Measurements from ENCODE around the gene IRF7. TPM values are rescaled to one million over a fixed set of nuclear protein-coding genes. Genes with fewer than 3 reads are reported as not detected.
A peak's percentile ranks its signal among the peaks of the same experiment; 100 is the strongest.

IRF7 gene
- total RNA-seq, 1 experiment from 2014 or later = 11.9 TPM

DNA sequence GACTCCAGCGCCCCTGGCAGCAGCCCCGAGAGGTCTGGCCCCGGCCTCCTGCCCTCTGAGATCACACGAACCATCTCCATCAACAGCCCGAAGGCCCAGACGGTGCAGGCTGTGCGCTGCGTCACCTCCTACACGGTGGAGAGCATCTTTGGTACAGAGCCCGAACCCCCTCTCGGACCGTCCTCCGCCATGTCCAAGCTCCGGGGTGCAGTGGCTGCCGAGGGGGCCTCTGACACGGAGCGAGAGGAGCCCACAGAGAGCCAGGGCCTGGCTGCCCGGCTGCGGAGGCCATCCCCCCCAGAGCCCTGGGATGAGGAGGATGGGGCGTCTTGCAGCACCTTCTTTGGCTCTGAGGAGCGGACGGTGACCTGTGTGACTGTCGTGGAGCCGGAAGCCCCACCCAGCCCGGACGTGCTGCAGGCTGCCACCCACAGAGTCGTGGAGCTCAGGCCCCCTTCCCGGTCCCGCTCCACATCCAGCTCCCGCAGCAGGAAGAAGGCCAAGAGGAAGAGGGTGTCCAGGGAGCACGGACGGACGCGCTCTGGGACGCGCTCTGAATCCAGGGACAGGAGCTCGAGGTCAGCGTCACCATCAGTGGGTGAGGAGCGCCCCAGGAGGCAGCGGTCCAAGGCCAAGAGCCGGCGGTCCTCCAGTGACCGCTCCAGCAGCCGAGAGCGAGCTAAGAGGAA, 7.6 kb downstream of the IRF7 start:
- no peak for DNase-seq (ENCODE audit: low spot score)

GRCh38 chr11:607020-607780, 8.6 kb downstream of the IRF7 start:
- no peak for DNase-seq (ENCODE audit: low spot score)

GRCh38 chr11:606245-606644, 9.5 kb downstream of the IRF7 start:
- peak; percentile 97 for DNase-seq (ENCODE audit: low spot score)

DNA sequence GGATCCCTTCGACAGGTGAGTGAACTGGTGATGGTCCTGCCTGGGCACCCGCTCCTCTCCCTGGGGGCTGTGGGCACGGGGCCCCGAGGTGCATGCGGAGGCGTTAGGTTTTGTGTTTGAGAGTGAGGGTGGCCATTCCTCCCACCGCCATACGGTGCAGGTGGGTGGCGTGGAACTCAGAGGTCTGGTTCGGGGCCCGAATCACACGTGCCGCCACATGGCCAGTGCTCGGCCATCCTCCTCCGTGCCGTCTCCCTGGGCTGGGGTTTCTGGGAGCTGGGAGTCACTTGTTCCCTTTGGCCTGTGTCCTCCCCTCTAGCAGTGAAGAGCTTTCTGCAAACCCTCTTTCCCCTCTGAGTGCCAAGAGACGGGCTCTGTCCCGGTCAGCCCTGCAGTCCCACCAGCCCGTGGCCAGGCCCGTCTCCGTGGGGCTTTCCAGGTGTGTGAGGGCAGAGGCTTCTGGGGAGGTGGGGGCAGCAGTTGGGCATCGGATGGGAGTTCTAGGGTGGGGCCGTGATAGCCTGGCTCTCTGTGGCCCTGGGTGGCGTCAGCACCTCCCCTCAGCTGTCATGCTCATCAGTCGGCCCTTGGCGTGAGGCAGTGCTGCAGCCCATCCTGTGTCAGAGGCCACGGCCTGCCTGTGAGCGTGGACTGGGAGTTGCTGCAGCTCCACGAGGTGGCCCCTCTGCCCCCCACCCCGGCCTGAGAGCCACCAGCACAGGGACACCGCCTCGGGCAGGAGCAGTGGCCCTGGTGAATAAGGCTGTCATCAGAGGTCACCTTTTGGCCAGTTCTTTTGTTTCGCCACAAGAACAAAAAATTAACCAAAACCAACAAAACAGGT, 10.2 kb downstream of the IRF7 start:
- no peak for DNase-seq (ENCODE audit: low spot score)

DNA sequence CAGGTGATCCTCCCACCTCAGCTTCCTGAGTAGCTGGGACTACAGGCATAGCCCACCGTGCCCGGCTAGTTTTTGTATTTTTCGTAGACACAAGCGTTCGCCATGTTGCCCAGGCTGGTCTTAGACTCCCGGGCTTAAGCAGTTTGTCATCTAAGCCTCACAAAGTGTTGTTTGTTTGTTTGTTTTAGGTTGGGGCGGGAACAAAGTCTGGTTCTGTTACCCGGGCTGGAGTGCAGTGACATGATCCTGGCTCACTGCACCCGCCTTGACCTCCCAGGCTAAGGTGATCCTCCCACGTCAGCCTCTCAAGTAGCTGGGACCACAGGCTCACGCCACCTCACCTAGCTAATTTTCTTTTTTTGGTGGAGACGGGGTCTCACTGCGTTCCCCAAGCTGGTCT, 12.6 kb downstream of the IRF7 start:
- no peak for DNase-seq (ENCODE audit: low spot score)

DNA sequence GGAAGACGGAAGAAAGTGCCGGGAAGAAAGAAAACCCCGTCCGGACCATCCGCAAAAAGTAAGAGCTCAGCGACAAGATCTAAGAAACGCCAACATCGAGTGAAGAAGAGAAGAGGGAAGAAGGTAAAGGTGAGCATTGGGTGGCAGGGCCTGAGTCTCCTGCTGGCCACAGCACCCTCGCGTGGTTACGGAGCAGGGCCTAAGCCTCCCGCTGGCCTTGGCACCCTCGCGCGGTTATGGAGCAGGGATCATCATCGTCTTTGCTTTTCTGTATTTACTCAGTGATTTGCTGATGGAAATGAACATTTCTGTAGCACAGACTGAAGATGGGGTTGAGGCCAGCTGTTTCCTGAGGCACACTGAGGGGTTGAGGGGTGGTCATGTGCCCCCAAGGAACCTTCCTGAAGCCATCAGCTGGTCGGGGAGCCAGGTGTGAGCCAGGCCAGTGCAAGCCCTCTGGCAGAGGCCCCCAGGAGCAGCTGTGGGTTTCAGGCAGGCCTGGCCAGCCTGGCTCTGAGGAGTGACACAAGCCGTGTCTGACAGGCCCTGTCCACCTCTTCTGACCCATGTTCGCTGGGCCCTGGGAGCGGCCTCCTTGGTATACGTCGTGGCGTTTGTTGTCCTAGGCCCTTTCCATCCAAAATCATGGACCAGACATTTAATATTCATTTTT, 14.0 kb downstream of the IRF7 start:
- no peak for DNase-seq (ENCODE audit: low spot score)

GRCh38 chr11:598005-598680, 17.6 kb downstream of the IRF7 start:
- no peak for DNase-seq (ENCODE audit: low spot score)

DNA sequence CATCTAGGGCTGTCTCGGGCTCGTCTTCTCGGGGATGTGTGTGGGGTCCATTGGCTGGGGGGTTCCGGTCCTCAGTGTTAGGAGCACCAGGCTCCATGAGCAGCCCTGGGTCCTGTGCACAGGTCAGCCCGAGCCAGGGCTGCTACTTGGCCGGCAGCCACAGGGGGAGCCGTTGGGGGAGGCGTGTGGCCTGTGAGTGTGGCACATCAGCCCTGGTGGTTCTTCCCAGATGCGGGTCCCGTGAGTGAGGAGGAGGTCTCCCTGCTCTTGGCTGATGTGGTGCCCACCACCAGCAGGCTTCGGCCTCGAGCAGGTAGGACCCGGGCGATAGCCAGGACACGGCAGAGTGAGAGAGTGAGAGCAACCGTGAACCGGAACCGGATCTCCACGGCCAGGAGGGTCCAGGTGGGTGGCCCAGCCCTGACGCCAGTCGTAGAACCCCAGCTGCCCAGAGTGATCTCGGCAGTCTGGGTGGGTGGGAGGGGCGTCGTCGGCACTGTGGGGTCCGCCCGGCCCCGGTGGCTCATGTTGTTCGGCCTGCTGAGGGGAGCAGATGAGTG, 18.5 kb downstream of the IRF7 start:
- DNase-seq (ENCODE audit: low spot score) = no peak

DNA sequence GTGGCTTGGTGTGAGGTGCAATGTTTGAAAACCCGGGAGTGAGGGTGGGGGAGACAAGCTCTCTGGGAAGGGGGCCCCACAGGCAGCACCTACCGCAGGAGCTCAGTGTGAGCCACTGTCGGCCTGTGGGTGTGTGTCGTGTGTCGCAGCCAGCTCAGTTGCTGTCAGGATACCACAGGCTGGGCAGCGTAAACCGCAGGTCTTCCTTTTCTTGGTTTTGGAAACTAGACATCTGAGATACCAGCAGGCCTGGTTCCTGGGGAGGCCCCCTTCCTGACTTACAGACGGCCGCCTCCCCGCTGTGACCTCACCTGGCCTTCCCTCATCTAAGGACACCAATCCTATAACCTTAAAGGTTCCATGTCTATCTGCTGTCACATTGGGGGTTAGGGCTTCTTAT, 19.4 kb downstream of the IRF7 start:
- no peak for DNase-seq (ENCODE audit: low spot score)

DNA sequence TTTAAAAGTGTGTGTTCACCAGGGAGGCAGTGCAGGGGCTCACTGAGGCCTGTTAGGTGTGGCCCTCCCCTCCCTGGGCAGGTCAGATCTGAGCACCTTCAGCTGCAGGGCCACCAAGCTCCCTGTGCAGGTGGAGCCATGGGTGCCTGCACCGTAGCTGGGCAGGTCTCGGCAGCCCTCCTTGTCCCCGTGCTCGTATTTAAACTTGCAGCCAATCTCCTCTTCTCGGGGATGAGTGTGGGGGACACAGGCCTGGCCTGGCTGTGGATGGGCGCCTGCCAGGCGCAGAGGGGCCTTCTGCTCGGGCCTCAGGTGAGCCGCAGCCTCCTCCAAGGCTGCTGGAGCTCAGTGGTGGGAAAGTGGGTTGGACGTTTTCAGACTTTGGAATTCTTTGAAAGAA, 20.4 kb downstream of the IRF7 start:
- no peak for DNase-seq (ENCODE audit: low spot score)

GRCh38 chr11:593347-593746, 22.4 kb downstream of the IRF7 start:
- no peak for DNase-seq (ENCODE audit: low spot score)

- DNase-seq (ENCODE audit: low spot score) = no peak
Measured at GRCh38 chr11:592918-593317, 22.8 kb downstream of the IRF7 start.

DNA sequence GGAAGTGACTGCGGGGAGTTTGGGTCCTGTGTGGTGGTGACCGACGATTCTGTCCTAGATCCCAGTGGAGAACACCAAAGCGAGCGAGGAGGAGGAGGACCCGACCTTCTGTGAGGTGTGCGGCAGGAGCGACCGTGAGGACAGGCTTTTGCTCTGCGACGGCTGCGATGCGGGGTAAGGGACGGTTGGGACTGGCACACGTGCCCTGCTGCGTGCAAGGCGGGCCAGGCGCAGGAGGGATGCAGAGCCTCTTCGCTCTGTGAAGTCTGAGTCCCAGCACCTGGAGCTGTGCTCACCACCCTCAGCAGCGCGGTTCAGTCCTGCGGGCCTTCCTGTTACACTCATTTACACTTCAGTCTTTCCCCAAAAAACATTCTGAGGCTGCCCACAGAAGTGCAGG, 23.2 kb downstream of the IRF7 start:
- no peak for DNase-seq (ENCODE audit: low spot score)

DNA sequence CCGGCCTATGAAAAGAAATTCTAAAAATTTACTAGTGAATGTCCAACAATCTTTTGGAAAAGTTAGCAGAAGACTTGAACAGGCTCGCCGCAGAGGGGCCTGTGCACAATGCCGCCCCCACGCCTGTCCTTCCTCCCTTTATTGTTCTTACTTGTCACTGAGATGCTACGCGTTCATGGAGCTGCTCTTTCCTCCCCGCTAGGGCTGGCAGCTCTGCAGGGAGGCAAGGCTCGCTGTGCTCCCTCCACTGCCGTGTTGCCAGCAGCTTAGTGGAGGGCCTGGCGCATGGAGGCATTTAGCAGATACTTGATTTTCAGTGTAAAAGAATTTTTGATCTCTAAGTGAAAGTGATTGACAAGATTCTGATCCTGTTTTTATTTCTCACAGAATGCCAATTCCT, 24.8 kb downstream of the IRF7 start:
- DNase-seq (ENCODE audit: low spot score) = no peak

GRCh38 chr11:589798-590197, 26.0 kb downstream of the IRF7 start:
- DNase-seq (ENCODE audit: low spot score) = no peak

GRCh38 chr11:587978-588380, 27.8 kb downstream of the IRF7 start:
- DNase-seq (ENCODE audit: low spot score) = no peak

DNA sequence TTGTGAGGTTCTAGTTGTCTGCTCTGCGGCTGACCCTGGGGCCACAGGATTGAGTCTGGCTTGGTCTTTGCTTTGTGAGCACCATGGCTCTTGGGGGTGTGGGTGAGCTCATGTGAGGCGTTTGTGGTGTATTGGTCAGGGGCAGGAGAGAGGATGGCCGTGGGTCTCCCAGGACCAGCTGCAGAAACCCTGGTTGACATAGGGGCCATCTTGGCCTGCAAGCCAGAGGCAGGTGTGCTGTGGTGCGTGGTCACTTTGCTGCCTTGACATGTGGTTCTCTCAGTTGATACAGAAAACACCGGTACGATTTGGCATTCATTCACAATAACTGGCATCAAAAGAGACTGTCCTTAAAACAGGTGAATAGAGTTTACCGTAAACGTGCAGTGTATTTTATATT, 28.2 kb downstream of the IRF7 start:
- DNase-seq (ENCODE audit: low spot score) = no peak

GRCh38 chr11:586376-587316, 29.1 kb downstream of the IRF7 start:
- no peak for DNase-seq (ENCODE audit: low spot score)

- DNase-seq (ENCODE audit: low spot score) = no peak
Measured at GRCh38 chr11:584287-584686, 31.5 kb downstream of the IRF7 start.

- no peak for DNase-seq (ENCODE audit: low spot score)
Measured at GRCh38 chr11:581752-582151, 34.0 kb downstream of the IRF7 start.

All from H4 (cell line).